Measurements from ENCODE around the gene ECT2.
"Not testable (repeated sequence)": the region's sequence is repeated elsewhere in the genome, so short reads cannot be mapped to it uniquely, and the experiment has no call there.

Gene ECT2

DNA sequence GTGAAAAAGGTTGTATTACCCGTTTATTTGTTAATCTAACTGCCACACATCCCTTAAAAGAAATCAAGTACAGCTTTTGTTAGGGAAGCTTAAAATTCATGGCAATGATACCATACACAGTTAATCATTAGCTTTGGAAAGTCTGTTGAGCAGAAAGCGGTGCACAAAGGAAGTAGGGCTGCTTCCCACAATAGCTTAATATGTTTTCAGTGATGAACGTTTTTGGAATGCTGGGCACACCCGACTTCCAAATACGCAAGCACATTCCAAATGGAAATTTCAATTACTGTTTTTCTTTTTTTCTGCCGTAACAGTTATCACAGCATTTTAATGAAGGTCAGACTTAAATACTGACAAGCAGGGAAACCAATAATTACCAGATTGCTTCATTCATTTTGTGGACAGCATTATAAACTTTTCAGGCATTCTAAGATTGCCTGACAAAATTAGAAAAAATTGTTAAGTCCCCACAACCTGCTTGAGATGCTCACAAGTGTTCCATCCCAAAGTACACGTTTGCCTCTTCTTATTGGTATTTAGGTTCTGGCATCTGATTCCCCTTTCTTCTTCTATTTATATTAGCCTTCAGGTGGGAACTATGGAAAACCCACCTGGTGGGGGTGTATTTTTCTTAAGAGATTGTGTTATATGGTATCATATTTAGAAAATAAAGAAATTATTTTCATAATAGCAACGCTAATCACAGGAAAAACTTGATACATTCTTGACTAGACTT, 1.1 kb upstream of the ECT2 start:
- no peak for DNase-seq

DNA sequence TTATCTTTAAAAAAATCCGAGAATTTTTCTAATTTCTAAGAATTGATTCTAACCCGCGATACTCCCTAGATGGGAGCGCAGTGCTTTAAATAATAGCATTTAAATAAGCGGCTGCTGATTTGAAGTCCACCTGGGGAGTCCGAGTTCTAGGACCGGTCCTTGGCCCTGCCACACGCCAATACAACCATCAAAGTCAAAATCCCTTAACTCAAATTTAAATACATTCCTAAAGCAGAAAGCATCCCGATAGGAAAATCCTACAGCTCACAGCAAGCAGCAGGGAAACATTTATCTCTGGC, 508 bp upstream of the ECT2 start:
- DNase-seq = peak; percentile 16

DNA sequence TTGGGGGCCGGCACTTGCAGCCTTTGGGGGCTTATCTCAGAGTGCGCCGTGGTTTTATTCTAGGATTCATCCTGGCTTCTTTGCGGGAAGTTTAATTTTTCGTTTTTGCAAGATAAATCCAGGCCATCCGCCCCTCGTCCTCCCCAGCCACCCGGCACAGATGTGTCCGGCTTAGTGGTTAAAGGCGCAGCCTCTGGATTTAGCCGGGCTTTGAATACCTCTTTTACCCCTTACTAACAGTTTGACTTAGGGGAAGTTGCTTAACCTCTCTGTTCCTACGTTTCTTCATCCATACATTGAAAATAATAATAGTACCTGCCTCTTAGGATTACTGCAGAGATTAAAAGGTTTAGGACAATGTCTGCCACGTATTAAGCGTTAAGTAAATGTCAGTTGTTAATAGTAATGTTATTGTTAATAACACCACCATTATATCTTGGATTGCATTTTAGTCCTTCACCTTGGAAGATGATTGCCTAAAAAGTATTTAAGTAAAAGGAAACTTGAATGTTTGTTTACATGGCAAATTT, 714 bp downstream of the ECT2 start:
- DNase-seq = no peak

DNA sequence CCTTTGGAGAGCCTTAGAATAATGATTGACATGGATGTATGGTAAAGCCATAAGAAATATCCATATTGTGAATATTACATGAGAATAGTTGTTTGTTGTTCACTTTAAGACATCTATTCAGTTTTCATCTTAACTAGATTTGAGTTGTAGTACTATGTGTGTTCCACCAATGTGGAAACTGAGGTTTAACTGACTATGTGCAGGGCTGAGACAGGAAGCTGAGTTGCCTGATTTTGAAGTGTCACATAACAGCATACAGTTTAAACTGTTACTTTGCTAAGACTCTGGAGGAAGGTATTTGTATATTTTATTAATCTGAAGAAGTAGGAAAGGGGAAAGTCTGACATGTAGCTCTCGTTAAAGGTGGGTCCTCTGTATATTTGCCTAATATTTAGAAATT, 2.1 kb downstream of the ECT2 start:
- no peak for DNase-seq

DNA sequence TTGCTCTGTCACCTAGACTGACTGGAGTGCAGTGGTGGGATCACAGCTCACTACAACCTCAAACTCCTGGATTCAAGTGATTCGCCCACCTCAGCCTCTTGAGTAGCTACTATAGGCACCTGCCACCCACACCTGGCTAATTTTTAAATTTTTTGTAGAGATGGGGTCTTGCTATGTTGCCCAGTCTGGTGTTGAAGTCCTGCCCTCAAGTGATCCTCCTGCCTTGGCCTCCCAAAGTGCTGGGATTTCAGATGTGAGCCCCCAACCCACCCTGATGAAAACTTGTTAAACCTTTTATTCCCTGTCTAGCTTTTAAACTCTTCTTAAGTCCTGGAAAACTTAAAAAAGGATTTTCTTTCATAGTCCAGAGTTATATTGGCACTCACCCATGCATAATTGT, 2.6 kb downstream of the ECT2 start:
- DNase-seq = no peak

DNA sequence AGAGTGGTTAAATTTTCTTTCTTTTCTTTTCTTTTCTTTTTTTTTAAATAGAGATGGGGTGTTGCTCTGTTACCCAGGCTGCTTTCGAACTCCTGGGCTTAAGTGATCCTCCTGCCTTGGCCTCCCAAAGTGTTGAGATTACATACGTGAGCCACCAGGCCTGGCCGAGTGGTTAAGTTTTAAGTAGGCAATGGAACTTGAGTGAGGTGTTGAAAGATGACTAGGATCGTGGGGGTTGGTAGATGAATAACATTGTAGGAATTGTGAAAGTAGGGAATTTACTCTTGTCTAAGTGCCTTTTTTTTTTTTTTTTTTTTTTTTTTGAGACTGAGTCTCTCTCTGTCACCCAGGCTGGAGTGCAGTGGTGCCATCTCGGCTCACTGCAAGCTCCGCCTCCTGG, 9.9 kb downstream of the ECT2 start:
- DNase-seq = not testable (repeated sequence)

DNA sequence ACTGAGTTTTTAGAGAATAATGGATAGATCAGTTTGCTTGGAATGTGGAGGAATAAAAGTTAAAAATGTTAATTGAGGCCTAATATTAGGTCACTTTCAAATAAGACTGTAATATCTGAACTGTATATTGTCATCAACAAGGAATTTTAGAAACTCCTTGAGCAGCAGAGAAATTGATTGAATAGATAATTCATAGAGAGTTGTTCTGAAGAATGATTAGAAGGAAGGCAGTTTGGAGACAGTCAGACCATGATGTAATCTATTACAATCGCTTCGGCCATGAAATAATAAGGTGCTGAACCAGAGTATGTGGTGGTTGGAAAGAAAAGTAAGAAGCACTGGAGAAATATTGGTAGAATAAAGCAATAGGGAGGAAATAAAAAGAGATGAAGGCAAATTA, 15.7 kb downstream of the ECT2 start:
- DNase-seq = no peak

DNA sequence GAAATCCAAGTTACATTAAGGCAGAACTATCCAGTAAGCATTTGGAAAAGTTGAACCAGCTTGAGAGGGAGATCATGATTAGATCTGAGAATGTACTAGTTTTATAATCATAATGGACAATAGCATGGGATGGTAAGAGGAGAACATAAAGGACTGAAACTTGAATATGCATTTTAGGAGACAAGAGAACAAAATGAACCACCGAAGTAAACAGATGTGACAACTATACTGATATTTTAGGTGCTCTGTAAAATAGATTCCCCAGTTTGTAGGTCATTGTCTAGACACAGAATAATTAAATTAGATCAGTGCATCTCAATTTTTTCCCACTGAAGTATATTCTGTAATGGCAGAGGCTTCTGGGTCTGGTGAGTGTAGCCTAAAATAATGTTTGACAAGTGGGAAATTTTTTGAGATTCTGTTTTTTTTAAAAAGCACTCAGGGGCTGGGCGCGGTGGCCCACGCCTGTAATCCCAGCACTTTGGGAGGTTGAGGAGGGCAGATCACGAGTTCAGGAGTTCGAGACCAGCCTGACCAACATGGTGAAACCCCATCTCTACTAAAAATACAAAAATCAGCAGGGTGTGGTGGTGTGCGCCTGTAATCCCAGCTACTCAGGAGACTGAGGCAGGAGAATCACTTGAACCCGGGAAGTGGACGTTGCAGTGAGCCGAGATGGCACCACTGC, 16.3 kb downstream of the ECT2 start:
- no peak for DNase-seq

DNA sequence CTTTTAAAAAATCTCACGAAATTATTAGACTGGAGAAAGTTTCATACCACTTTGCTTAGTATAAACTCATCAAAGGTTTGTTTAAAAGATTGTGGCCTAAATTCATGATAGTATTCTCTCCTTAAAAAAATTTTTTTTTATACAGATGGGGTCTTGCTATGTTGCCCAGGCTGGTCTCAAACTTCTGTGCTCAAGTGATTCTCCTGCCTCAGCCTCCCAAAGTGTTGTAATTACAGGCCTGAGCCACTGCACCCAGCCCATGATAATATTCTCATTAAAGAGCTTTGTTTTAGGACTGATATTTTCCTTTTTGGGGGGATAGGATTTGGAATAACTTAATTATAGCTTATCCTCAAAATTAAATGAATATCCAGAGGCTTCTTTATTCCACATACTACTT, 19.9 kb downstream of the ECT2 start:
- no peak for DNase-seq

DNA sequence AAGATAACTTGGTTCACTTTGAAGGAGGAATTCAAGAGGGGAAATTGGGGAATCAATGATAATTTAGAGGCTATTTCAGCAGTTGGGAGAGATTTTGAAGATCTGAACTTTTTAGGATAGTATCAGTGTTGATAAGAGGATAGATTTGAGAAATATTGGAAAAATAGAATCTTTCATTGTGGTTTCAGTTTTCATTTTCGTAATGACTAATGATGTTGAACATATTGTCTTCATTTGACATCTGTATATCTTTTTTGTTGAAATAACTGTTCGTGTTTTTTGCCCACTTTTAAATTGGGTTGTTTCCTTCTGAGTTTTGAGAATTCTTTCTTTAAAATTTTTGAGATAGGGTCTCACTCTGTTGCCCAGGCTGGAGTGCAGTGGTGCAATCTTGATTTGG, 21.1 kb downstream of the ECT2 start:
- DNase-seq = no peak

DNA sequence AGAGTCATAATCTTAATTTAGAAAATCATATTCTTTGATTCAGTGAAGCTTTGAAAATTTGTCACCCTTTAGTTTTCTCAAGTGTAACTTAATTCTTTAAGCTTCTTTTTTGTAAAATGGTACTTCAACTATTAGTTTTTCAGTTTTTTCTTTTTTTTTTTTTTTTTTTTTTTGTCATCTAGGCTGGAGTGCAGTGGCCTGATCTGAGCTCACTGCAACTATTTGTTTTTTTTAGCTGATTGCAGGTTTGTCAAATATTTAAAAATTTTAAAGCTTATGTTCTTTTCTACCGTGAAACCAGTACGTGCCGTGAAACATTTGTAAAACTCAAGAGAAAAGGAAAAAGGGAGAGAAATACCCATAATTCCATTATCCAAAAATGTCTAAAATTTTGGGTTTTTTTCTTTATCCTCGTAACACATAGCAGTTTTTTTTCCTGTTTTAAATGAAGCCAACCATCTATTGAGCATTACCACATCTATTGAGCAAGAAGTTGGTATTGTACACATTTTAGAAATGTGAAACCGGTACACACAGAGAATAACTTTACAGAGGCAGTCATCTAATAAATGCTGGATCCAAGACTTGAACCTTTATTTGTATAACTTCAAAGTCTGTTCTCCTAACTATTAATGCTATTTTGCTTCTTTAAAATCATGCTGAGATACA, 25.7 kb downstream of the ECT2 start:
- DNase-seq = no peak

DNA sequence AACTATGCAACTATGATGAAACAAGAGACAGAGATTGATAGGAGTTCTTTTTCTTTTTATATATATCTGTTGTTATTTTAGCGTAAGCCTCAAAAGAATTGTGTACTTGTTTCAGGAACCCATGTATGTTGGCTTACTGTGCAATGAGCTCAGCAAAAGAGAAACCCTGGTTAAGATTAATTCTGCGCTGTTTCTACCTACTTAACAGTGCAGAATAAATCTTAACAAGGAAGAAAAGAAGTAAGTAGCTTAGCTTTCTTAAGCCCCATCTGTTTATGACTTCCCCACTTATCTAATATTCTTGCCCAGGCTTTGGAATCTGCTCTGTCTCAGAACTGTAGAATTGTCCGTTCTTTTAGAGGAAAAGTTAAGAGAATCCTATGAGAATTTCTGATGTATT, 27.4 kb downstream of the ECT2 start:
- DNase-seq = no peak

DNA sequence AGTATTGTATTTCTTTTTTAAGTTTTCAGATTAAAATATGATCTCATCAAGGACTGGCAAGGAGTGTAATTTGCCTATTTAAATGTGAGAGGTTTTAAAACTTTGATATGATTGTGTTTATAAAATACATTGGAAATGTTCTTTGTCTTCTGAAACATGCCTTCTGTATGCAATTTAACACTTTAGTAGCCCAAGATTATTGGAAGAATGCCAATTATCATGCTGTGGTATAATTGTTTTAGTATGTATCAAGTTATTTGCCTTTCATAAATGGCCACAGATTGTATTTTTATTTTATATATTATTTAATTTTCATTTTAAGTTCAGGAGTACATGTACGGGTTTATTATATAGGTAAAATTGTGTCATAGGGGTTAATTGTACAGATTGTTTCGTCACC, 31.7 kb downstream of the ECT2 start:
- no peak for DNase-seq

DNA sequence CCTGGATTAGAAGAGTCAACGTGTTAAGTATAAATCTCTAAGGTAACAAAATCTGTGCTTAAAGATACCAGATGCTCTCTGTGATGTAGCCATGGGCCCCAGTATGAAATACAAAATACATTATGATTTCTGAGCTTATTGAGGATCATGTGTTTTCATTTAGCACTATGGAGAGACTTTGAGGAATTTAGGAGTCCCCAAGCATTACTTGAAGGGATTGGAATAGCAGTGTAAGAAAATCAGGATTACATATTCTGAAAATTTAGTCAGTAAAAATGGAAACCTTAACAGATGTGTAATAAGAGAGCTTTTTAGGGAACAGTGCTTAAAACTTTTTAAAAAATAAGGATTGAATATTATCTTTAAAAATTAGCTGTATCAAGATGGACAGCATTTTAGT, 35.5 kb downstream of the ECT2 start:
- DNase-seq = no peak

DNA sequence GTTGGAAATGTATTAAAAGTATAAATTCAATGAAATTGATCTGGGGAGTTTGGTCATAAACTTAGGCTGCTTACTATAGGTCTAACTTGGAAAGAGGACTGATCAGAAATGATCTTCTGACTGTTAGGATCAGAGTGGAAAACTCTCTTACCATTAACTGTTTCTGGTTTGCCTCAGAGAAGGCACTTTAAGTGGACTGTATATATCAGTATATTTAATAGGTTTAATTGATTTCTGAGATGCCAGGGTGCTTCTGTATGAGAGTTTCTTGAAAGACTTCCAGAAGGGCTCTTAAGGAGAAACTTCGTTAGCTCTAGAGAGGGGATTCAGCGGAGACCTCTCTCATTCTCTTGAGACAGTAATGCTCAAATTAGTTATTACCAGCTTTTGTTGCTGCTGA, 36.5 kb downstream of the ECT2 start:
- no peak for DNase-seq

DNA sequence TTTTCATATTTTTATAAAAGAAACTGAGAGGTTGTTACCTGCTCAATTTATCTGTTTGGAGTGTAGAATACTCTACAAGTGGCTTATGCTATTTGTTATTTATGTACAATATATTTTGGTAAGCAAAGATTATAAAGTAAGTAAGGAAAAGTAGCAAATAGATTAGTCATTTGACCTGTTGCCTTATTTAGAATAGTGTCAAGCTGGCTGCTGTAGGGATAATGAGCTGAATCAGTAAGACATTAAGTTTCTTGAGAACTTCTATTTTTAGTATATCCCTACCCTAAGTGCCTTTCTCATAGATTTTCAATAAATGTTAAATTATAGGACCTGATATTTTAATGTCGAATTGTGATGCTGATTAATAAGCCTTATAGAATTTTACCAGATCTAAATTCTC, 37.2 kb downstream of the ECT2 start:
- no peak for DNase-seq

DNA sequence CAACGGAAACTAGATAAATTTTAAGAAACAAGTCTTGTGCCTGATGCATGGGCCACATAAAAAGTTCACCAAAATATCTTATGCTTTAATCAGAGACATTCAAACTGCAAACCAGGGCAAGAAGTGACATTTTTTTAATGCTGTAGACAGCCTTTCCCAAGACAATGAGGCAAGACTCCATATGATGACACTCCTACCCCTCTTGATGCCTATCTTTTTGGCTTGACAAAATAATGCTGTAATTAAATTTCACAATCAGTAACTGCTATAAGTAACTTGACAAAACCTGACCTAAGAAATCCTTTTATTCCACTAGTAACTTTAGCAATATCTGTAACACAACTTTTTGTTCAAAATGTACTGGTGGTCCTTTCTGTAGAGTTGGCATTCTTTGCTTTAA, 48.7 kb downstream of the ECT2 start:
- DNase-seq = no peak

DNA sequence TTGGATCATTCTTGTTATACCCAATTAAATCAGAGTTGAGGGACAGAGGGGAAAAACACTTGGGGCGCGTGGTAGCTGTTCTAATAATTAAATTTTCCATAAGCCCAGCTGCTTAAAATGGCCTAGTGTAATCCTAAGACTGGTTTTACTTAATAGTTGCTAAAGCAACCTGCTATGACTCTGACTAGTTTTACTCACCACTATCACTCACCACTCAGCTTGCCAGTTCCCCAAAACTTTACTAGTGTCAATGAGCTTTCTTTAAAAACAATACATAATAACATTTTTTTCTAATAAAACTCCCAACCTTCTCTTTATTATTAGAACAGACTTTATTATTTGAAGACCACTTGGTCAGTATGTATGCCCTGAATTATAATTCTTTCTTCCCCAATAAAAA, 49.6 kb downstream of the ECT2 start:
- no peak for DNase-seq

DNA sequence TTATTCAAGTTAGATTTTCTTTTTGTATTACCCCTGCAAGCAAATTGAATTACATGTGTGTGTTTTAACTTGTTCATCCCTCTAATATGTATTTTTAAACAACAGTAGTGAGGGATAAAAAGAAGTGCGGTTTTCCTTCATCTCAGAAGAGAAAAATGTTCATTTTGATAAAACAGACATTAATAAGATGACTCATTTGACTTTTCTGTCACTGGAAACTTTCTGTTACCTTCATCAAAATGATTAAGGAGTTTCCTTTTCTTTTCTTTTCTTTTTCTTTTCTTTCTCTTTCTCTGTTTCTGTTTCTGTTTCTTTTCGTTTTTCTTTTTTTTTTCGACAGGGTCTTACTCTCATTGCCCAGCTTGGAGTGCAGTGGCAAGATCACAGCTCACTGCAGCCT, 53.0 kb downstream of the ECT2 start:
- DNase-seq = no peak

DNA sequence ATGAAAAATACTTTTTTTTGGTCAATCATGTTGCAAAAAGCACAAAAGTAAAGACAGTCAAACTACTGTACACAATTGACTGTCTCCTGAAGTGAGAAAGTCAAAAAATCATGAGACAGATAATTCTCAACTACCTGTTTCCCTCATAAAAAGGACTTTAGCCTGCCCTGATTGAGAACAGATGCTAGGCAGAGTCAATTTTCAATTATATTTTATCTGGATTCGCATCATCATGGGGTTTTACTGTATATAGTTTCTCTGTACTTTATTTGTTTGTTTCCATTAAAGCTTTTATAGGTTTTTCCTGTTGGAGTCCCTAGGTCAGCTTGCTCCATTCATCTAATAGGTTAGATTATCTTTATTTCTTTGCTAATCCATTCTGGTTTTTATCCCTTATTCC, 53.8 kb downstream of the ECT2 start:
- no peak for DNase-seq

DNA sequence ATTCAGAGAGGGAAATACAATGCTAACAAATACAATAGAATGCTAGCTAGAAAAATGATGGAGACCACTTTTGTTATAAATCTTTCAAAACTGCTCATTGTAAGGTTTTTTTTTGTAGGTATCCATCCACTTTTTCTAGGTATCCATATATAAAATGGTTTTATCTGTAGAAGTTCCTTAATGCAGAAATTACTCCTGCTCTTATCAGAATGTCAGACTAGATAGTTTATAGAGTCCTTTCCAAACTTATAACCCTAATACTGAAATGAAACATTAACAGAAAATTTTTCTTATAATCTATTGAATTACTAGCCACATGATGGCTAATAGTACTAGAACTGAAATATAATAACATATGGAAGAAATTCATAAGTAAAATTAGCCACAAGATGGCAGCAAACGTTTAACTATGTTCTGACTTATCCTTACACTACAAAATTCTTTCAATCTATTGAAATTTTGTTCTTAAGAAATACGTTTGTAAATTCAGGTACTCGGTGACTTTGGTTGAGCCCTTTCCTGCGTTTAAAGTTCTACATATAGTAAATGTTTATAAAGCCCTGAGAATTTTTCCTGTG, 58.5 kb downstream of the ECT2 start:
- DNase-seq = no peak

DNA sequence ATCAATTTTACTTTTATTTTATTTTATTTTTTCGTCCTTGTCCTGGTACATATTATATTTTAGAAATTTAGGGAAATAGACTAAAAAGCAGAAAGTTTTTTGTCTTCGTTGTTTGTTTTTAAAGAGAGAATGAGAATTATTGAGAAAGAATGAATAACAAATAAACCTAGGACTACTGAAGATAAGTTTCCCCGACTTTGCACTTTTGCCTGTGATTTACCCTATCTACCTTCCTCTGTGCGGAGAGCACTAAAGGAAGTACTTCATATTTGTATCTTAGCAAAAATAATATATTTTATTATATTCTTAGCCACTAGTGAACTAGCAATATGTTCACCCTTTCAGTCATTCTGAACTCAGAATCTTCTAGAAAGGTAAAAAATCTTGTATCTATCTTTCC, 60.6 kb downstream of the ECT2 start:
- no peak for DNase-seq

DNA sequence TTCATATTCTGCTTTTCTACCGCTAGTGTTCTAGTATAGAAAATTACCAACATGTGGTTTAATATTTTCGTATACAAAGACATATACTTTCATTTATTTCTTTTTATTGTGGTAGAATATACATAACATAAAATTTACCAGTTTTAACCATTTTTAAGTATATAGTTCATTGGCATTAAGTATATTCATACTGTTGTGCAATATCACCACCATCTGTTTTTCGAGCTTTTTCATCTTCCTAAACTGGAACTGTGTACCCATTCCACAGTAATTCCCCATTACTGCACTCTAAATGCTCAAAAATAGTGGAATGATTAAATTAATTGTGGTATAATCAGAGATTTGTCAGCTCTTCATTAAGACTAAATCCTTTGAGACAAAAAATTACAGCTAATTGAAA, 62.9 kb downstream of the ECT2 start:
- no peak for DNase-seq

DNA sequence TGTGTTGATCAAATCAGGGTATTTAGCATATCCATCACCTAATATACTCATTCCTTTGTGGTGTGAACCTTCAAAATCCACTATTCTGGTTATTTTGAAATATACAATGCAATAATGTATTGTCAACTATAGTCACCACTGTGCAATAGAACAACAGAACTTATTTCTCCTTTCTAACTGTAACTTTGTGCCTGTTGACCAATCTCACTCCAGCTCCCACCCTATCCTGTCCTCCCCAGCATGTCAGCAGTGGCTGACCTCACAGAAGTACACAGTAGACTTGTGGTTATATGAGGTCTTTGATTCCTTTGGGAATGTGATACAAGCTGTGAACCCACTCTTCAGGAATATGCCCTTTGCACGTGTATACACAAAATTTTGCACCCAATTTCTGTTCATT, 64.2 kb downstream of the ECT2 start:
- DNase-seq = no peak
